GM12878 (cell line): ENCODE results near the gene RGS14. TPM values are rescaled to one million over a fixed set of nuclear protein-coding genes. Genes with fewer than 3 reads are reported as not detected.

Experiments
- BRCA1 ChIP-seq: IDR thresholded peaks from 2 replicates; pipeline ENCODE4 v1.6.1; 2011; ENCODE audit warnings: low read depth, low read length, improper control_type of control experiment
- EZH2 ChIP-seq: IDR thresholded peaks from 2 replicates; pipeline ENCODE4 v1.6.1; 2012; ENCODE audit warnings: low read depth, mild to moderate bottlenecking, control low read depth, inconsistent platforms, low read length, borderline replicate concordance; ENCODE audit not compliant: control insufficient read depth
- FOXK2 ChIP-seq: fragments of 450-650 bp; IDR thresholded peaks from 2 replicates; pipeline ENCODE4 v1.6.1; 2017; ENCODE audit warnings: mild to moderate bottlenecking, moderate library complexity
- IKZF1 ChIP-seq: fragments of 450-650 bp; conservative IDR thresholded peaks from 2 replicates; pipeline ENCODE4 v1.6.1; 2017; ENCODE audit warnings: antibody characterized with exemption, mild to moderate bottlenecking
- IRF4 ChIP-seq: IDR thresholded peaks from 2 replicates; pipeline ENCODE4 v1.6.1; 2011; ENCODE audit warnings: low read depth, low read length
- MEF2B ChIP-seq: fragments of 450-650 bp; IDR thresholded peaks from 2 replicates; pipeline ENCODE4 v1.6.1; 2018; ENCODE audit warnings: mild to moderate bottlenecking, moderate library complexity; ENCODE audit not compliant: partially characterized antibody, poor library complexity, severe bottlenecking
- NFYA ChIP-seq: IDR thresholded peaks from 2 replicates; pipeline ENCODE4 v1.6.1; 2011; ENCODE audit warnings: low read depth, mild to moderate bottlenecking, low read length, improper control_type of control experiment, borderline replicate concordance
- NR2C1 ChIP-seq: fragments of 450-650 bp; IDR thresholded peaks from 2 replicates; pipeline ENCODE4 v1.6.1; 2017; ENCODE audit warnings: antibody characterized with exemption, mild to moderate bottlenecking, moderate library complexity
- SREBF1 ChIP-seq: IDR thresholded peaks from 2 replicates; pipeline ENCODE4 v1.6.1; 2012; ENCODE audit warnings: mild to moderate bottlenecking, low read length
- SUPT20H ChIP-seq: IDR thresholded peaks from 2 replicates; pipeline ENCODE4 v1.6.1; 2011; ENCODE audit warnings: low read depth, mild to moderate bottlenecking, low read length, moderate library complexity, borderline replicate concordance; ENCODE audit not compliant: control insufficient read depth
- SUZ12 ChIP-seq: fragments of 200-600 bp; sonication (generic); IDR thresholded peaks from one replicate; pipeline ENCODE4 v1.6.1; 2018; ENCODE audit warnings: antibody characterized with exemption, mild to moderate bottlenecking; ENCODE audit not compliant: unreplicated experiment
- TAF1 ChIP-seq: IDR thresholded peaks from 2 replicates; pipeline ENCODE4 v1.6.1; 2011; ENCODE audit warnings: mild to moderate bottlenecking, low read depth, low read length, borderline replicate concordance
- ZBED1 ChIP-seq: IDR thresholded peaks from 2 replicates; pipeline ENCODE4 v1.6.1; 2016; ENCODE audit warnings: borderline replicate concordance
- polyA plus RNA-seq, 11 experiments: library from polyadenylated mRNA; depleted of rRNA in 4 of 11; unstranded in 6 of 11; stranded (reverse) in 5 of 11; fragments of >200 nt; fragmentation: Nextera tagmentation in 4 of 11; fragmentation: Illumina TruSeq in 1 of 11; extraction: Ambion mirVana in 4 of 11; extraction: Trizol in 1 of 11; gene quantifications; 1 replicate in 1 of 11; 2 replicates in 10 of 11; pipeline versions ENCODE4 v1.2.1 to v1.2.3, GENCODE V29; 2011 to 2016; ENCODE audit warnings: inconsistent platforms in 2 of 11, missing spikeins in 2 of 11, low read depth in 1 of 11
- total RNA-seq, 4 experiments: library from RNA; depleted of rRNA in 3 of 4; stranded (reverse); fragments of >200 nt in 3 of 4; fragmentation: Illumina TruSeq in 1 of 4; extraction: Trizol in 1 of 4; gene quantifications; 2 replicates each; pipeline versions ENCODE4 v1.2.1 to v1.2.3, GENCODE V29; 2013 to 2021
- TF ChIP-seq, protein P1 (sequence below): fragments of 450-650 bp; IDR thresholded peaks from 2 replicates; pipeline ENCODE4 v1.6.1; 2018; ENCODE audit warnings: borderline replicate concordance, mild to moderate bottlenecking; ENCODE audit not compliant: partially characterized antibody
- TF ChIP-seq, protein P2 (sequence below): fragments of 450-650 bp; IDR thresholded peaks from 2 replicates; pipeline ENCODE4 v1.6.1; 2017; ENCODE audit warnings: mild to moderate bottlenecking, moderate library complexity
- TF ChIP-seq, protein P3 (sequence below): fragments of 150-350 bp; IDR thresholded peaks from 2 replicates; pipeline ENCODE4 v1.6.1; 2016; ENCODE audit warnings: low read depth, low read length

Gene RGS14
- total and polyA plus RNA-seq, 10 of the 15 experiments (the other 5 are each of a cell fraction or from before 2014, with no cell fraction given), result 0.19 to 88.7 (median 54.8) TPM

DNA sequence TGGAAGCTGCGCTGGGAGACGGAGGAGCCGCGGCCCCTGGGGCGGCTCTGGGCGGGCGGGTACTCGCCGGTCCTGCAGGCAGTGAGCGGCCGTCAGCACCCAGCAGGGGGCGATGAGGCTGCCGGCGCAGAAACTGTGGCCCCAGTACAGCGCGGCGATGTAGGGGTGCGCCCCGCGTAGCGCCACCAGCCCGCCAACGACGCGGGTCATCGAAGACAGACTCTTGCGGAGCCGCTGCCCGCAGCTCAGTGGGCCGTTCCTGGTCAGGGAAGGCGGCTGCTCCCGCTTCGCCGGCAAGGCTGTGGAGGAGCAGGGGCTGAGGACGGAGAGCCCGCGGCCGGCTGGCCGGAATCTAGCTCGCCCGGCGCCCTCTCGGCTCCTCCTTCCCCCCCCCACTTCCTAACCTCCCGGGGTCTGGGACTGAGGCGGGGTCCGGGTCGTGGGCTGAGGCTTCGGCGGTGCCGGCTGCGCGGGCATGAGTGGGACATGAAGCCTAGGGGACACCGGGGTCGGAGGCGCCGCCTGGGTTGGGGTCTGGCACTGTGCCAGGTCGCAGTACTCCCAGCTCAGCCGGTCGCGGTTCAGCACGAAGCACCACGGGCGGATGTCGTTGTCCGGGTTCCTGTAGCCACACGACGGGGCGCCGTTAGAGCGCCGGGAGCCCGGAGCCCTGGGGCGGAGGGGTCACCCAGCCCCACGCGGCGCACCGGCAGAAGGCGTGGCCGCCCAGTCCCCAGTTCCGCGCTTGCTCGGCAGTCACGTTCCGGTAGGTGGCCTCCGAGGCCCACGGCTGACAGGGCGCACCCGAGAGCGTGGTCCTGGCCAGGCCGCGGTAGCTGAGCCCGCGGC lies 46.3 kb downstream of the RGS14 start (continued):
- TF ChIP-seq, protein P1, sequence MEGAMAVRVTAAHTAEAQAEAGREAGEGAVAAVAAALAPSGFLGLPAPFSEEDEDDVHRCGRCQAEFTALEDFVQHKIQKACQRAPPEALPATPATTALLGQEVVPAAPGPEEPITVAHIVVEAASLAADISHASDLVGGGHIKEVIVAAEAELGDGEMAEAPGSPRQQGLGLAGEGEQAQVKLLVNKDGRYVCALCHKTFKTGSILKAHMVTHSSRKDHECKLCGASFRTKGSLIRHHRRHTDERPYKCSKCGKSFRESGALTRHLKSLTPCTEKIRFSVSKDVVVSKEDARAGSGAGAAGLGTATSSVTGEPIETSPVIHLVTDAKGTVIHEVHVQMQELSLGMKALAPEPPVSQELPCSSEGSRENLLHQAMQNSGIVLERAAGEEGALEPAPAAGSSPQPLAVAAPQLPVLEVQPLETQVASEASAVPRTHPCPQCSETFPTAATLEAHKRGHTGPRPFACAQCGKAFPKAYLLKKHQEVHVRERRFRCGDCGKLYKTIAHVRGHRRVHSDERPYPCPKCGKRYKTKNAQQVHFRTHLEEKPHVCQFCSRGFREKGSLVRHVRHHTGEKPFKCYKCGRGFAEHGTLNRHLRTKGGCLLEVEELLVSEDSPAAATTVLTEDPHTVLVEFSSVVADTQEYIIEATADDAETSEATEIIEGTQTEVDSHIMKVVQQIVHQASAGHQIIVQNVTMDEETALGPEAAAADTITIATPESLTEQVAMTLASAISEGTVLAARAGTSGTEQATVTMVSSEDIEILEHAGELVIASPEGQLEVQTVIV, result no peak
- TF ChIP-seq BRCA1 (no peak), ZBED1 (no peak), SUZ12 (no peak), NR2C1 (no peak), FOXK2 (no peak), NFYA (no peak), IRF4 (0 out of 2 replicates have a peak, but pooled peaks have one; percentile 16), MEF2B (peak; percentile 42), EZH2 (no peak), IKZF1 (peak; percentile 14), TAF1 (no peak), SUPT20H (no peak), SREBF1 (no peak)
- TF ChIP-seq, protein P2, sequence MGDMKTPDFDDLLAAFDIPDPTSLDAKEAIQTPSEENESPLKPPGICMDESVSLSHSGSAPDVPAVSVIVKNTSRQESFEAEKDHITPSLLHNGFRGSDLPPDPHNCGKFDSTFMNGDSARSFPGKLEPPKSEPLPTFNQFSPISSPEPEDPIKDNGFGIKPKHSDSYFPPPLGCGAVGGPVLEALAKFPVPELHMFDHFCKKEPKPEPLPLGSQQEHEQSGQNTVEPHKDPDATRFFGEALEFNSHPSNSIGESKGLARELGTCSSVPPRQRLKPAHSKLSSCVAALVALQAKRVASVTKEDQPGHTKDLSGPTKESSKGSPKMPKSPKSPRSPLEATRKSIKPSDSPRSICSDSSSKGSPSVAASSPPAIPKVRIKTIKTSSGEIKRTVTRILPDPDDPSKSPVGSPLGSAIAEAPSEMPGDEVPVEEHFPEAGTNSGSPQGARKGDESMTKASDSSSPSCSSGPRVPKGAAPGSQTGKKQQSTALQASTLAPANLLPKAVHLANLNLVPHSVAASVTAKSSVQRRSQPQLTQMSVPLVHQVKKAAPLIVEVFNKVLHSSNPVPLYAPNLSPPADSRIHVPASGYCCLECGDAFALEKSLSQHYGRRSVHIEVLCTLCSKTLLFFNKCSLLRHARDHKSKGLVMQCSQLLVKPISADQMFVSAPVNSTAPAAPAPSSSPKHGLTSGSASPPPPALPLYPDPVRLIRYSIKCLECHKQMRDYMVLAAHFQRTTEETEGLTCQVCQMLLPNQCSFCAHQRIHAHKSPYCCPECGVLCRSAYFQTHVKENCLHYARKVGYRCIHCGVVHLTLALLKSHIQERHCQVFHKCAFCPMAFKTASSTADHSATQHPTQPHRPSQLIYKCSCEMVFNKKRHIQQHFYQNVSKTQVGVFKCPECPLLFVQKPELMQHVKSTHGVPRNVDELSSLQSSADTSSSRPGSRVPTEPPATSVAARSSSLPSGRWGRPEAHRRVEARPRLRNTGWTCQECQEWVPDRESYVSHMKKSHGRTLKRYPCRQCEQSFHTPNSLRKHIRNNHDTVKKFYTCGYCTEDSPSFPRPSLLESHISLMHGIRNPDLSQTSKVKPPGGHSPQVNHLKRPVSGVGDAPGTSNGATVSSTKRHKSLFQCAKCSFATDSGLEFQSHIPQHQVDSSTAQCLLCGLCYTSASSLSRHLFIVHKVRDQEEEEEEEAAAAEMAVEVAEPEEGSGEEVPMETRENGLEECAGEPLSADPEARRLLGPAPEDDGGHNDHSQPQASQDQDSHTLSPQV, result peak; percentile 64; the same call in 1 of the 2 replicates
- TF ChIP-seq, protein P3, sequence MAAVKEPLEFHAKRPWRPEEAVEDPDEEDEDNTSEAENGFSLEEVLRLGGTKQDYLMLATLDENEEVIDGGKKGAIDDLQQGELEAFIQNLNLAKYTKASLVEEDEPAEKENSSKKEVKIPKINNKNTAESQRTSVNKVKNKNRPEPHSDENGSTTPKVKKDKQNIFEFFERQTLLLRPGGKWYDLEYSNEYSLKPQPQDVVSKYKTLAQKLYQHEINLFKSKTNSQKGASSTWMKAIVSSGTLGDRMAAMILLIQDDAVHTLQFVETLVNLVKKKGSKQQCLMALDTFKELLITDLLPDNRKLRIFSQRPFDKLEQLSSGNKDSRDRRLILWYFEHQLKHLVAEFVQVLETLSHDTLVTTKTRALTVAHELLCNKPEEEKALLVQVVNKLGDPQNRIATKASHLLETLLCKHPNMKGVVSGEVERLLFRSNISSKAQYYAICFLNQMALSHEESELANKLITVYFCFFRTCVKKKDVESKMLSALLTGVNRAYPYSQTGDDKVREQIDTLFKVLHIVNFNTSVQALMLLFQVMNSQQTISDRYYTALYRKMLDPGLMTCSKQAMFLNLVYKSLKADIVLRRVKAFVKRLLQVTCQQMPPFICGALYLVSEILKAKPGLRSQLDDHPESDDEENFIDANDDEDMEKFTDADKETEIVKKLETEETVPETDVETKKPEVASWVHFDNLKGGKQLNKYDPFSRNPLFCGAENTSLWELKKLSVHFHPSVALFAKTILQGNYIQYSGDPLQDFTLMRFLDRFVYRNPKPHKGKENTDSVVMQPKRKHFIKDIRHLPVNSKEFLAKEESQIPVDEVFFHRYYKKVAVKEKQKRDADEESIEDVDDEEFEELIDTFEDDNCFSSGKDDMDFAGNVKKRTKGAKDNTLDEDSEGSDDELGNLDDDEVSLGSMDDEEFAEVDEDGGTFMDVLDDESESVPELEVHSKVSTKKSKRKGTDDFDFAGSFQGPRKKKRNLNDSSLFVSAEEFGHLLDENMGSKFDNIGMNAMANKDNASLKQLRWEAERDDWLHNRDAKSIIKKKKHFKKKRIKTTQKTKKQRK, result no peak
